HG02588 (cell line): ENCODE data around the gene TRIM47.

ENCODE experiments used
- ATAC-seq: cut with Tn5 transposase; IDR thresholded peaks from one replicate; pipeline ENCODE4 v1.9.1; 2021; ENCODE audit warnings: mild to moderate bottlenecking, moderate library complexity; ENCODE audit not compliant: unreplicated experiment

The TRIM47 gene

GRCh38 chr17:75834279-75834920, 44.0 kb downstream of the TRIM47 start:
- no peak for ATAC-seq

GRCh38 chr17:75832652-75833400, 45.6 kb downstream of the TRIM47 start:
- no peak for ATAC-seq

GRCh38 chr17:75832164-75832651, 46.2 kb downstream of the TRIM47 start:
- ATAC-seq, result no peak

GRCh38 chr17:75831032-75831571, 47.3 kb downstream of the TRIM47 start:
- ATAC-seq, result no peak

- ATAC-seq, result no peak
Observed at GRCh38 chr17:75830164-75831031, 48.0 kb downstream of the TRIM47 start.

DNA sequence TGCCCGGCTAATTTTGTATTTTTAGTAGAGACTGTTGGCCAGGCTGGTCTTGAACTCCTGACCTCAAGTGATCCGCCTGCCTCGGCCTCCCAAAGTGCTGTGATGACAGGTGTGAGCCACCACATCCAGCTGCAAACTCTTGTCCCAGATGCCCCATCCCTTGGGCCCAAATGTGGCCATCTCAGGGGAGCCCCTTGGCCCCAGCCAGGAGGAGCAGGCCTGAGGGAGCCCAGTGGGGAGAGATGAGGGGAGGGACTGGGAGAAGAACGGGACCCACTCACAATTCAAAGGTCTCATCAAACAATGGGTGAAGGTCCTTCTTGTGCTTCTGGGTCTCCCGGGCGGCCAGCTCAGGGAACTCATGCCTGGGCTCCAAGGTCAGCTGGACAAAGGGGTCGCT, 48.6 kb downstream of the TRIM47 start:
- ATAC-seq, result no peak

- ATAC-seq, result no peak
Observed at GRCh38 chr17:75828741-75829140, 49.6 kb downstream of the TRIM47 start.

DNA sequence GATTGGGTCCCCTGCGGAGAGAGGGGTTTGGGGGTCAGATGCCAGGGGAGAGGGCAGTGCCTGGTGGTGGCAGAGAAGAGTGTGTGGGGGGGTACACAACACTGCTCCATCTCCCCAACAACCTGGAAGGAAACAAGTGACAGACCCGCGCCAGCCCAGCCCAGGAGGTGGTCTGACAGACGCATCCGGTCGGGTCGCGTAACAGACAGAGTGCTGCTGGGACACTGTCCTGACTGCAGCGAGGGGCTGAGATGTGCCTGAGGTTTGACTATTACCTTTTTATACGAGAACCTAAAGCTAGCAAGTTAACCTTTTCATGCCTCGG, 50.3 kb downstream of the TRIM47 start:
- ATAC-seq, result no peak

- no peak for ATAC-seq
Observed at GRCh38 chr17:75827308-75828075, 50.9 kb downstream of the TRIM47 start.

DNA sequence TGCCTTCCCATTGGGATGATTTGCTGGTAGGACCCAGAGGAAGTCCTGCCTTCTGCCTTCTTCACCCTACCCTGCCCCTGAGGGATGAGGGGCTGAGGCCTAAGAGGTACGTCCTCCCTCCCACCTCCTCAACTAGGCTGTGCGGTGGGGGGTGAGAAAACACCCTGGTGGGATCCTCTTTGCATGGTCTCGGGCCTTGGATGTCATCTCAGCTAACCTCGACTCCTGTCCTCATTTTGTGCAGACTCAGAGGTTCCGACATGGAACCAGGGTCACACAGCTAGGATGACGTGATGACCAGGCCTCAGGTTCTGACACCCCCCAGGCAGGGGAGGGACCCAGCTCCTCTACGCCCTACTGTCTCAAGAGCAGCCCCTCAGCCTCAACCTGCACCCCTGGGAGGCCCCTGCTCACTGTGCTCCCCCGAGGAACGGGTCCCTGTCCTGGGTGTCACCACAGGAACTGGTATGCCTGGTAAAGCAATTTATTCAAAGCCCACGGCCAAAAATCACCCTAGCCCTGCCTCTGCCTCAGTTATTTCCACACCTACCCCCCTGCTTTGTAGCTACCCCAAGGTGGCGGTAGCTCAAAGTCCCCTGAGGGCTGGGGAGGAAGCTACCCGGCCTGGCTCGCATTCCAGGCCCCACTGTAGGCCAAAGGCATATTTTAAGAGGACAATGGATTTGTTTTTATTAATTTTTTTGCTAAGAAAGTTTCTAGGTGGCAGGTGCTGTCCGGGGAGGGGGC, 51.6 kb downstream of the TRIM47 start:
- no peak for ATAC-seq

DNA sequence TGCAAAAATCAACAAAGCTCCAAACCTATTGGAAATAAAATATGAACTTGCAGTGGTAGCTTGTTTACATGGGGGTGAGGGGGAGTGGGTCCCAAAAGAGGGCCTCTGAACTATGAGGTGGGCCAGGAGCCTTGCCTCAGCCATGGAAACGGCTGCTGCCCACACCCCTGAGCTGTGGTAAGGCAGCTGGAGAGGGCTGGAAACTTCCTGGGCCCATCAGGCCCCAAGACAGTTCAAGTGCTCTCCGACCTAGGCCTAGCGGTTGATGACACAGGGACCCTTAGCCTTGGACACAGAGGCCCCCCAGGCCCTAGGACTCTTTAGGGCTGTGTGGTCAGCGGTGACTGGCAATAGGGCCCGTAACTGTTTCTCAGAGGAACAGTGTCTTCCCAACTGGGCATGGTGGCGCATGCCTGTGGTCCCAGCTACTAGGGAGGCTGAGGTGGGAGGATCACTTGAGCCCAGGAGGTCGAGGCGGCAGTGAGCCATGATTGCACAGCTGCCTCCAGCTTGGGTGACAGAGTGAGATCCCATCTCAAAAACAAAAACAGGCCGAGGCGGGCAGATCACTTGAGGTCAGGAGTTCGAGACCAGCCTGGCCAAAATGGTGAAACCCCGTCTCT, 52.5 kb downstream of the TRIM47 start:
- no peak for ATAC-seq

DNA sequence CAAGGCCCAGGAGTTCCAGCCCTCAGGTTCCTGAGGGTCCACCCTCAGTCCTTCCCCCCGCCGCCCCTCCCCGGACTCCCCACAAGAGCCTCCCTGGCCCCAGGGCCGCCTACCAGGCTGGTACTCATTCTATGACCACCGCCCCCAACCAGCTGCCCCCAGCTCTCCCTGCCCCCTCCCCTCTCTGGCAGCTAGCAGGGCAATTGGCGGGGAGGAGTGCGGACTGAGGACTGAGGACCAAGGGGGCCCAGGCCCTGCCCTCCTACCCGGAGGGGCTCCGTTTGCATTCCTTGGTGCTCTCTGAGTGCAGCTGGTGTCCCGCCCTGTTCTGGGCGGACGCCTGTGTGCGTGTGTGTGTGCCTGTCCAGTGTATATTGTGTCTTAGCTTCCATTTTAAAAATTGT, 53.2 kb downstream of the TRIM47 start:
- no peak for ATAC-seq

GRCh38 chr17:75824666-75825065, 53.7 kb downstream of the TRIM47 start:
- no peak for ATAC-seq
